HG03135 (cell line): ENCODE measurements around the gene PPFIA4.
"Not testable (repeated sequence)": the region's sequence is repeated elsewhere in the genome, so short reads cannot be mapped to it uniquely, and the experiment has no call there.

ENCODE experiments used
- ATAC-seq: cut with Tn5 transposase; IDR thresholded peaks from one replicate; pipeline ENCODE4 v1.9.1; 2021; ENCODE audit warnings: mild to moderate bottlenecking, moderate library complexity; ENCODE audit not compliant: unreplicated experiment

PPFIA4 gene

DNA sequence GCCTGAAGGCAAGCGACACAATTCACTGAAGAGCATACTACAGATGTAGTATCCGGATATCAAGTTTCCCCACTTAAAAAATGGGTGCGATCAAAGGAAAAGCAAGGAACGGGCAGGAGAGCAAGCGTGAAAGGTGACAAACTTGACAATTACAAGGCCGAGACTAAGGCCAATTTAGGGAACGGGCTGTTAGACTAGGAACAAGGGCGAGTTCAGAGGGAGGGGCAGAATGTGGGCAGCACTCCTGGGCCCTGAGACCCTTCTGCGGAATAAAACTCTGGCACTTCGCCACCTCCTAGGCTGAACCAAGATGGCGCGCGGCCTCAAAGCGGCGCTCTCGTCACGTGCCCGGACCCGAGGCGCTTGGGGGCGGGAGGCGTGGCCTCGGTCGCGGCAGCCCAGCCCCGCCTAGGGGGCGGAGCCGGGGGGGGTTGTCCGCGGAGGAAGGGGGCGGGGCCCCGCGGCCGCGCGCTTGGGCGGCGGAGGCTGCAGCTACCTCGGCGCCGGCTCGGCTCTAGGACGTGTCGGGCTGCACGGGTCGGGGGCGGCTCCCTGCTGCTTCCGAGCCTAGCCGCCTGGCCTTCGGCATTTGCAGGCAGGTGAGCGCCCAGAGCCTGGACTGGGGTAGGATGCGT, at the start of gene PPFIA4:
PPFIA4 (plus strand) TSS at position 461 of the 635 bp plus-strand sequence. CDS start 12,518 bp downstream, outside the sequence.
- peak; percentile 75 for ATAC-seq

DNA sequence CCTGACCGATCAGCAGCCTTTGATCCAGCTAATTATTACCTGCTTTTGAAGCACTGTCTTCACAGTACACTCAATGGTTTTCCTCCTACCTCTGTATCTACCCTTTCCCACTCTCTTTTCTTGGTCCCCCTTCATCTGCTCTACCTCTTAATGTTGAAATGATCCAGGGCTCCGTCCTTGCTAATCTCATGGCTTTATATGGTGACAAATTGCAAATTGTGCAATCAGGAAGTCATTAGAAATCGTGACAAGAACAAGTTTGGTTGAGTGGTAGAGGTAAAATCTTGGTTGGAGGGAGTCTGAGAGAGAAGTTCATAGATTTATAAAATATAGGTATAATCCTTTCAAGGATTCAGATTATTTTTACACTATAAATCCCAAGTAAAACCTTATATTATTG, 49.7 kb upstream of the PPFIA4 start:
- ATAC-seq = no peak

DNA sequence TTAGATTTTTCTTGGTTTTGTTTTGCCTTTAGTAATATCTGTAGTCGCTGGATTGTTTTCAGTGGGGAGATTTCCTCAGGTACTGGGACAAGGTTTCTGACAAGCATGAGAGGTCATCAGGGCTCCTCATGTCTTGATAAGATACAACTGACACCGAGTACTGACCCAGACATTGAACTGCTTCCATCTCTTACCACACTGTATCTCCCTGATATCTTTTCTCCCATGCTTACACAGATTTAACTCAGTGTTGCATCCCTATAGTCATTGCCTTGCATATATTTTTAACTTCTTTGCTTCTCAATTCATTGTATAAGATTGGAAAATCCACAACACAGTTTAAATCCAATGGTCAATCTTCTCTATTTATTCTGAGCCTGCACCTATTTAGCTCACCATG, 46.8 kb upstream of the PPFIA4 start:
- ATAC-seq = no peak

DNA sequence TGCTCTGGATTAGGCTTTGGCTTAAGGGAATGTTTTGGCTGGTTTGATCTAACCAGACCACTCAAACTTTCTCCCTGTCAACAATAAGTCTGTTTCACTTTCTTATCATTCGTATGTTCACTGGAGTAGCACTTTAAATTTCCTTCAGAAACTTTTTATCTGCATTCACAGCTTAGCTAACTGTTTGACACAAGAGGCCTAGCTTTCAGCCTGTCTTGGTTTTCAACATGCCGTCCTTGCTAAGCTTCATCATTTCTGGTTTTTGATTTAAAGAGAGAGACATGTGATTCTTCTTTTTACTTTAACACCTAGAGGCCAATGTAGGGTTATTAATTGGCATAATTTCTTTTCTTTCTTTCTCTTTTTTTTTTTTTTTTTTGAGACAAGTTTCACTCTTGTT, 44.4 kb upstream of the PPFIA4 start:
- no peak for ATAC-seq

DNA sequence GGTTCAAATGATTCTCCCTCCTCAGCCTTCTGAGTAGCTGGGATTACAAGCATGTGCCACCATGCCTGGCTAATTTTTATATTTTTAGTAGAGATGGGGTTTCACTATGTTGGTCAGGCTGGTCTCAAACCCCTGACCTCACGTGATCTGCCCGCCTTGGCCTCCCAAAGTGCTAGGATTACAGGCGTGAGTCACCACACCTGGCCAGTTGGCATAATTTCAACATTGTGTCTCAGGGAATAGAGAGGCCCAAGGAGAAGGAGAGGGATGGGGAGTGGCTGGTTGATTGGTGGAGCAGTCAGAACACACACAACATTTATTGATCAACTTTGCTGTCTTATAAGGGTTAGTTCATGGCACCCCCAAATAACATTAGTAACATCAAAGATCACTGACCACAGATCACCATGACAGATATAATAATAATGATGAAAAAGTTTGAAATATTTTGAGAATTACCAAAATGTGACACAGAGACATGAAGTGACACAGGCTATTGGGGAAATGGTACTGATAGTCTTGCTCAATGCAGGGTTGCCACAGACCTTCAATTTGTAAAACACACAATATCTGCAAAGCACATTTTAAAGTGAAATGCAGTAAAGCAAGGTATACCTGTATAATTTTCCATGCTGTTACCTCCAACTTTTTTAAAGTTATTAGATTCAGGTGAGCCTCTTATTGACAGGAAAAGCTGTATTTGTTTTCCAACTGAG, 43.4 kb upstream of the PPFIA4 start:
- ATAC-seq = no peak

DNA sequence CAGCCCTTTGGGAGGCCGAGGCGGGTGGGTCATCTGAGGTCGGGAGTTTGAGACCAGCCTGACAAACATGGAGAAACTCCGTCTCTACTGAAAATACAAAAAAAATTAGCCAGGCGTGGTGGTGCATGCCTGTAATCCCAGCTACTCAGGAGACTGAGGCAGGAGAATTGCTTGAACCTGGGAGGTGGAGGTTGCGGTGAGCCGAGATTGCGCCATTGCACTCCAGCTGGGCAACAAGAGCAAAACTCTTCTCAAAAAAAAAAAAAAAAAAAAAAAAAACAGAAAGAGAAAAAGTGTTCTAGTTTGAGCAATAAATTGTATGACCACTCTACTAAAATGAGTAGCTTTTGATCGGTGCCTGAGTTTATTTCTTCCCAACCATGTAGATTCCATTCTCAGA, 40.2 kb upstream of the PPFIA4 start:
- not testable (repeated sequence) for ATAC-seq

DNA sequence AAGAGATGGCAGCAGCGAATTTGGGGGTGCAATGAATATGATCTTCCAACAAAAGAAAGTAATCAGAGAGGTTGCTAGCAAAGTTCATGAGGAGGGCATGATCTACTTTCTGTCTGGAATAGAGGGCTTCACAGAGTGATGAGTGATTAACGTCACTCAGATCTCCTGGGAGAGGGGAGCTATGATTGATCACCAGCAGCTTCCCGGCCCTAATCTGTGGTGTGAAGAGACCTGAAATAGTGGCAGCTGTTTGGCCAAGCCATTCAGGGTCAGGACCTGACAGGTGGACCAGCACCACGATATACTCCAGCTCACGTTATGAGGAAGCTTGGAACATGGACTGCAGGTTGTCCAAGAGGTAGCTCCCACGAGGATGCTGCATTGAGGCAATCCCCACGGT, 39.0 kb upstream of the PPFIA4 start:
- no peak for ATAC-seq

DNA sequence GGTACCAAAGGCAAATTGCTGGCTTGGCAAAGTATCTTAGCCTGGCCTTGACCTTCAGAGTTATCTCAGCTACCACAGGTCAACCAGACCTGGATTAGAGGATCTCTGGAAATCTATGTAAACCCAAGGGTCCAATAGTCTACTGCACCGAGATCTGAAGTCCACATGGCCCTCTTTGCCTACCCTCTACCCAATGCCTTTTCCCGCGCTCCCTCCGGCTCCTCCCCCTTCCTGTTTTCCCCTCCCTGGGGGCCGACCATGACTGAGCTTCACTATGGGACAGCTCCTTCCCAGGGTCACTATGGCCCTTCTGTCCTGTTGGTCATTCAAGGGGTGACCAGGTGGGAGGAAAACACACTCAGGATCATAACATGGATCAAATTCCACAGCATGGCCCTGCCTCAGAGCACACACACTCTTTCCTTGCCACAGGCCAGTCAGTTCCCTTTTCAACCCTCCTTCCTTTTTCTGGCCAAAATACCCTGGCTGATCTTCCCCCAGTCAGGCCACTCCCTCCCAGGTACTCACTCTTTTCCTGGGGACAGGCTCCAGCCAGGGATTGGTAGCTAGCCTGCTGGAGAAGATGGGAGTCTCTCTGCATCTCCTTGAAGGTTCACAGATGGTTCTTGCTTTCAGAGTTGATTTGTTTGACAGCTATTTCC, 38.2 kb upstream of the PPFIA4 start:
- no peak for ATAC-seq

DNA sequence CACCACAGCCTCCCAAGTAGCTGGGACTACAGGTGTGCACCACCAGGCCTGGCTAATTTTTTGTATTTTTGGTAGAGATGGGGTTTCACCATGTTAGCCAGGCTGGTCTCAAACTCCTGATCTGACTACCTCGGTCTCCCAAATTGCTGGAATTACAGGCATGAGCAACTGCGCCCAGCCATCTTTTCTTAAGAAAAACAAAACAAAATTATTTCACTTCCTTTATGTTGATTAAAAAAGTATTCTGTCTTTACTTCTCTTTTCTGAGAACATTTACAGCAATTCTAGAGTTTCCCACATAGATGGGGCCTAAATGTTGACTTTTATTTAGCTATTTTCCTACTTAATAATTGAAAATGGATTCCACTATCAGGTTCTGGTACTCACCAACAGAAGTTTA, 36.4 kb upstream of the PPFIA4 start:
- ATAC-seq = no peak

DNA sequence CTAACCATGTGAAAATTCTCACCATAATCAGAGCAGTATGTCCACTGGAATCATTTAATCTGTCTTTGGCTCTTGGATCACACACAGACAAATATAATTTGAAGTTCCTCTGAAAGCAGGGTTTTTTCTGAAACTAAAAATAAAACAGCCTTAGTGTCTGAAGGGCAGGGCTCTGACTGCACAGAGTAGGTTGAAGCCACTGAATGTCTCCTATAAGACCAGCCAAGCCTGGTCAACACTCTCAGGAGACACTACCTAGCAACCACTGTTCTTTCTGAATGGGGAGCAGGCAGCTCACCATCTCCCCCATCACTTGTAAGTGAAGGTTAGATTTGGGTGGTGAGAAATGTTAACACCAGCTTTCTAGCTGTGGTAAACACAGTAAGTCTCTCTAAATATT, 35.2 kb upstream of the PPFIA4 start:
- no peak for ATAC-seq

DNA sequence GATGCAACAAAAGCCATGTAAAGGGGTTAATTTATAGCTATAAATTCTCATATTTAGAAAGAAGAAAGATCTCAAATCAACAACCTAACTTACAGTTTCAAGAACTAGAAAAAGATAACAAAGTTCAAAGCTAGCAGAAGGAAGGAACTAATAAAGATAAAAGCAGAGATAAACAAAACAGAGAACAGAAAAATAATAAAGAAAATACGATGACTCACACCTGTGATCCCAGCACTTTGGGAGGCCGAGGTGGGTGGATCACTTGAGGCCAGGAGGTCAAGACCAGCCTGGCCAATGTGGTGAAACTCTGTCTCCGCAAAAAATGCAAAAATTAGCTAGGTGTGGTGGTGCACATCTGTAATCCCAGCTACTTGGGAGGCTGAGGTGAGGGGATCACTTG, 31.5 kb upstream of the PPFIA4 start:
- ATAC-seq = no peak

DNA sequence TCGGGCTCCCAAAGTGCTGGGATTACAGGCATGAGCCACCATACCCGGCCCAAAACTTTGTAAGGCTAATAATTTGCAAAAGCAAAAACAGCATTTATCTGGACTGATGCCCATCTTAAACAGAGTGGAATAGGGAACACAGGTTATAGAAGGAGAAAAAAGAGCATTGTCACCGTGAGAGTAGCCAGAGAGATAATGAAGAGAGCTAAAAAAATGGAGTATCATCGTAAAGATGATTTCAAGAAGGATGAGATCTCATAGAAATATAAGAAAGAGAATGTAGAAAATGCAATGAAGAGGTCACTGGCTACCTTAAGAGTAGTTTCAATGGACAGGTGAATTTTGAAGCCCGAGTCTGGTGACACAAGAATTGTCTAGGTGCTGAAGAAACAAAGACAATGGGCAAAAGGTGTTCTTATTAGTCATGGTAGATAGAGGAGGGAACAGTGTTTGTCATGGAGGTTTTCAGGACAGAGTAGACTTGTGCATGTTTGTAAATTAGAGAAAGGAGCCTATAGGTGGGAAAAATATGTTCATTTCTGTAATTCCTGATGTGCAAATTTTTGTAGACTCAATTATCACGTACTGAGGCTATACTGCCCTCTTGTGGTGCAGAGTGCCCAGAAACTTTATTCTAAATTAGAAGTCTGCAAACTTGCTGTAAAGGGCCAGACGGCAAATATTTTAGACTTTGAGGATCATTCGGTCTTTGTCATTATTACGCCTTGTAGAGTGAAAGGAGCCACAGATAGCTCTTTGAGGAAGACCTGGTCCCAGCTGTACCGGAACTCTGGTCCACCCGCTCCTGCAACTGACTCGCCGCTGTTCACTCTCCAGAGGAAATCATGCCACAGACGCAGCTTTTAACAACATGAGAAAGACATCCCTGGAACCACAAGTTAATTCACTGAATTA, 27.2 kb upstream of the PPFIA4 start:
- ATAC-seq = no peak

DNA sequence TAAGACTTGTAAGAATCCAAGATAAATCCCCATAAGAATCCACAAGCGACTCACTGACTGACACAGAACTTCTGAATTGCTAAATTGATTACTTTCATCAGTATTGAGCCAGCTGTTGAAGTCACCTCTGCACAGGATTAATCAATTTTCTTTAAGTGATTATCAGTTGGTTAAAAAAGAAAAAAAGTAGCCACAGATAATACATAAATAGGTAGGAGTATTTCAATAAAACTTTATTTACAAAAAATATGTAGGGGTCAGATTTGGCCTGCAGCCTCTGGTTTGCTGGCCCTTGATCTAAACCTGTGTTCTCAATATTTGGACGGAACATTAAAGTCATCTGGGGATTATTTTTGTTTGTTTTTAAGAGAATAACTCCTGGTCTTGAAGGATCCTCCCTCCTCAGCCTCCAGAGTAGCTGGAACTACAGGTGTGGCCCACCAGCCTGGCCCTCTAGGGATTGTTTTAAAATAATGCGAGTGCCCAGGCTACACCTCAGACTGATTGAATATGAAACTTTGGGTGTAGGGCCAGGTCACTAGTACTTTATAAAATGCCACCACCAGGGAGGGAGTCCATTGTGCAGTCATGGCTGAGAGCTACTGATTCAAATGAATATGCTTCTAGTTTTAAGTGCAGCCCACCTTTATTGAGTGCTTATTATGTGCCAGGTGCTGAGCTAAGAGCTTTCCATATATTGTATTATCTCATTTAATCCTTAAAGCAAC, 25.9 kb upstream of the PPFIA4 start:
- no peak for ATAC-seq

DNA sequence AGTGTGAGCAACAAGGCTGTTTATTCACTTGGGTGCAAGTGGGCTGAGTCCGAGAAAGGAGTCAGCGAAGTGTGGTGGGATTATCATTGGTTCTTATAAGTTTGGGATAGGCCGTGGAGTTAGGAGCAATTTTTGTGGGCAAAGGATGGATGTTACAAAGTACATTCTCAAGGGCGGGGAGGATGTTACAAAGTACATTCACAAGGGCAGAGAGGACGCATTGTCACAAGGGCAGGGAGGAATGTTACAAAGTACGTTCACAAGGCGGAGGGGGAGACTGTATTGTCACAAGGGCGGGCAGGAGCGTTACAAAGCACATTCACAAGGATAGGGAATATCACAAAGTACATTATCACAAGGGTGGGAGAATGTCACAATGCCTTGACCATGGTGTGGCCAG, 24.3 kb upstream of the PPFIA4 start:
- no peak for ATAC-seq

DNA sequence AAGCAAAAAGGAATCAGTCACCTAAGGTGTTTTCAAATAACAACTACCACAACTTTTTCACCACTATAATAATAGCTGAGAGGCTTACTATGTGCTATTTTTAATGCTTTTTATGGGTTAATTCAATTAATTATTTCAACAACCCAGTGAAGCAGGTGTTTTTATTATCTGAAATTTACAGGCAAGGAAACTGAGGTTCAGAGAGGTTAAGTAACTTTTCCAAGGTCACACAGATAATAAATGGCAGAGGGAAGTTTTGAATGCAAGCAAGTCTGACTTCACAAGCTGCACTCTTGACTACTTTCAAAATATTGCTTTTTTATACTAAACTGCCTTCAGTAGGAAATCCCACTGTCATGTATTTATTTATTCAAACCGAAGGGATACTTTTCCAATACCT, 23.3 kb upstream of the PPFIA4 start:
- ATAC-seq = no peak

DNA sequence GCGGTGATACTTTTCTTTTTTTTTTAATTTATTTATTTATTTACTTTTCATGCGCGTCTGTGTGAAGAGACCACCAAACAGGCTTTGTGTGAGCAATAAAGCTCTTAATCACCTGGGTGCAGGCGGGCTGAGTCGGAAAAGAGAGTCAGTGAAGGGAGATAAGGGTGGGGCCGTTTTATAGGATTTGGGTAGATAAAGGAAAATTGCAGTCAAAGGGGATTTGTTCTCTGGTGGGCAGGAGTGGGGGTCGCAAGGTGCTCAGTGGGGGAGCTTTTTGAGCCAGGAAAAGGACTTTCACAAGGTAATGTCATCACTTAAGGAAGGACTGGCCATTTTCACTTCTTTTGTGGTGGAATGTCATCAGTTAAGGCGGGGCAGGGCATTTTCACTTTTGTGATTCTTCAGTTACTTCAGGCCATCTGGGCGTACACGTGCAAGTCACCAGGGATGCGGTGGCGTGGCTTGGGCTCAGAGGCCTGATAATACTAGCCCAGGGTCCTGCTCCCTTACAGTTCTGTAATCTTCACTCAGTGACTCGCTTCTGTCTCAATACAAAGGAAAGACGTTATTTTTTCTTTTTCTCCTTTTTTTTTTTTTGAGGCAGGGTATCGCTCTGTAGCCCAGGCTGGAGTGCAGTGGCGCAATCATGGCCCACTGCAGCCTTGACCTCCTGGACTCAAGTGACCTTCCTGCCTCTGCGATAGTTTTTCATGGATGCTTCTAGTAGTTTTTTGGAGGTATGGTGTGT, 20.7 kb upstream of the PPFIA4 start:
- not testable (repeated sequence) for ATAC-seq

DNA sequence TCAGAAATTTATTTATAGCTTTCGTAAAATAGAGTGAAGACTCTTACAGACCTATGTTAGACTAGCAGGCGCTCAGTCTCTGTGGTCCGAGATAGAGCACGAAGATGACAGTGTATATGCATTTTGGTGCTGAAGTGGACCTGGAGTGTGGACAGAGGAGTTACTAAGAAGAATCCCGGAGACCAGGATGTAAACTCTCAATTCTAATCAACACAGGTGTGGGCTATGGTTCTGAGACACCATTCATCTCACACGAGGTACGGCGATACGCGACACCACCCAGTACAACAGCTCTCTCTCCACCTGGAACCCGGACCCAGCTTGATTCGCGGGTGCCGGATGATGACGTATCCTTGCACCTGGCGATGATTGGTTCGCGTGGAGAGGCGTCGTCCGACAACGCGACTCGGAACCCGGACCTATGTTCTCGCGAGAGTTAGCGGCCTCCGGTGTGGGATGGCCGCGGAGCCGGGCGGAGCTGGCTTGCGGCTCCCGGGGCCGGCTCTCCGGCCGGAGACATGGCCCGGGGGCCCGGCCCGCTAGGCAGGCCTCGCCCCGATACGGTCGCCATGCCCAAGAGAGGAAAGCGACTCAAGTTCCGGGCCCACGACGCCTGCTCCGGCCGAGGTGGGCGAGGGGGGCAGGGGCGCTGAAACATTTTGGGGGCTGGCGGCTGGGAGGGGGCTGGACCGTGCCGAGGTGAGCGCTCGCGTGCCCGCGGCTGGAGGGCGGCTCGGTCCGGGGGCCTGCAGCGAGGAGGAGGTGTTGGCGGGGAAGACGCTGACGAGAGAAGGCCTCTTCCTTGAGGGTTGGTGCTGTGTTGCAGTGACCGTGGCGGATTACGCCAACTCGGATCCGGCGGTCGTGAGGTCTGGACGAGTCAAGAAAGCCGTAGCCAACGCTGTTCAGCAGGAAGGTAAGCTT, 19.1 kb upstream of the PPFIA4 start, which contains the start of gene TMEM183A:
TMEM183A (plus strand) TSS at position 427 of the 924 bp plus-strand sequence; CDS start at position 519, 92 bp downstream.
- peak; percentile 89 for ATAC-seq

DNA sequence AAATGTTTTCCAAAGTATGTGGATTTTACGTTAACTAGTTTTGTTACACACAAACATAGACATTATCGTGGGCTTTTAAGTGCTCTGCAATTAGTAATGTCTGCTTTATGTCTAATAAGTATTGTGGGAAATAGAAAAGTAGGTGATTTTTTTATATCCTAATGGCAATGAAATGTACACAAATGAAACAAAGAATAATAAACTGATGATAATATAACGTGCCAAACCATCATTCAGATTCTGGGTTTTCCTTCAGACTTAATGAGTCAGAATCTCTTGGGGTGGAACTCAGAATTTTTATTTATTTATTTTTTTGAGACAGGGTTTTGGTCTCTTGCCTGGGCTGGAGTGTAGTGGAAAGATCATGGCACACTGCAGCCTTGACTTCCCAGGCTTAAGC, 17.1 kb upstream of the PPFIA4 start:
- no peak for ATAC-seq

DNA sequence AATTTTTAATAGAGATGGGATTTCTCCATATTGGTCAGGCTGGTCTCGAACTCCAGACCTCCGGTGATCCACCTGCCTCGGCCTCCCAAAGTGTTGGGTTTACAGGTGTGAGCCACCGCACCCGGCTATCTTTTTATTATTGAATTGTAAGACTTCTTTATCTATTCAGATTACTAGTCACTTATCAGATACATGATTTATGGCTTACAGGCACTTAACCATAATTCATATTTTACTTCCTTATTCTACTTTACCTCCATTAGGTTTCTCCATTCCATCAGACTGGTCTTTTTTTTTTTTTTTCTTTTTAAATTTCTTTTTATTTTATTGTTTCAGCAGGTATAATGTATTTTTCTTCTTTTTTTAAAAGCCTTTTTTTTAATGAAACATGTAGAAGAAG, 14.7 kb upstream of the PPFIA4 start:
- ATAC-seq = no peak
